Measurements from ENCODE around the gene MTARC2.

GRCh38 chr1:220809704-220810103 is 61.6 kb downstream of the MTARC2 start:
- TF ChIP-seq CTCF (IDR thresholded peaks at IDR 0.05) (no peak), POLR2A (IDR thresholded peaks at IDR 0.05) (no peak)
